ENCODE measurements around the gene AGPAT3.

Gene AGPAT3

DNA sequence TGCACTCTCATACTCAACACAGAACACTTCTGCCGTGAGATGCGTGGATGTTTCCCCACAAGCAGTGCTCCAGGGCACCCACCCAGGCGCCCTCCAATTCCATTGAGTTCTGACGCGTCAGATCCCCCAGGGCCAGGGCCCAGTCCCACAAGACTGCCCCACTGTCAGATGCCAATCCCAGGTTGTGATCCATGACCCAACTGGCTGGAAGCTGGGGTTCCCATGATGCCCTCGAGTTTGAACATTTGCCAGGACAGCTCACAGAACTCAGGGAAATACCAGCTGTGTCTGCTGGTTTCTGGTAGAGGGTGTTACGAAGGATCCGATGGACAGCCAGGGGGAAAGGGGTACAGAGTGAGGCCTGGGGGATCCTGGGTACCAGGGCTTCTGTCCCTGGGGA, 58.4 kb downstream of the AGPAT3 start:
- DNase-seq (ENCODE audit: low read depth), result no peak

DNA sequence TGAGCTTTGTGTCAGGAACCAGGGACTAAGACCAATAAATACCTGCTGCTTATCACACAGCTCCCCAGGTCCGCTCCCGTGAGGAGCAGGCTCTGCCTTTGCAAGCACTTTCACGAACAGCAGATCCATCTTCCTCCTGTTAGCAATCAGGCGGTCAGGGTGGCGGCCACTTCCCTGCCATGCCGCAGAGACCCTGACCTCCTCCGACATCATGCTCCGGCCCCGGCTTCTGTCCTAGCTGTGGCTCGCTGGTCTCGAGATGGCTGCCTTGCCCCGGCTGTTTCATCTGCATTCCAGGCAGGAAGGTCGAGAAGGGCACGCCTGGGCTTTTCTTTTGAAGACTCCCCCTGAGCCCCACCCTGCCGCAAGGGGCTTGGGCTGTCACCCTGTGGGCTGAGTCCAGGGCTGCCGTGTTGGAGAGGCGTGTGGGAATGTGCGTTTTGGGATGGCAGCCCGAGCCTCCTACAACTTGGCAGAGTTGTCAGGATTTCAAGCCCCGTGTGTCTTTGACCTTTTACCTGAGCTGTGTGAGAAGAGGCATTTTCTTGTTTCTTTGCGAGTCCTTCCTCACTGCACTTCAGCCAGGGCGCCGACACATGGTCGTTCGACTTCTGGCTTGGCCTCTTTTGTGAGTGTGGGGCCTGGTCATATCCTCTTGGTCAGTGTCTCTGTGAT, 59.5 kb downstream of the AGPAT3 start:
- DNase-seq (ENCODE audit: low read depth), result no peak

DNA sequence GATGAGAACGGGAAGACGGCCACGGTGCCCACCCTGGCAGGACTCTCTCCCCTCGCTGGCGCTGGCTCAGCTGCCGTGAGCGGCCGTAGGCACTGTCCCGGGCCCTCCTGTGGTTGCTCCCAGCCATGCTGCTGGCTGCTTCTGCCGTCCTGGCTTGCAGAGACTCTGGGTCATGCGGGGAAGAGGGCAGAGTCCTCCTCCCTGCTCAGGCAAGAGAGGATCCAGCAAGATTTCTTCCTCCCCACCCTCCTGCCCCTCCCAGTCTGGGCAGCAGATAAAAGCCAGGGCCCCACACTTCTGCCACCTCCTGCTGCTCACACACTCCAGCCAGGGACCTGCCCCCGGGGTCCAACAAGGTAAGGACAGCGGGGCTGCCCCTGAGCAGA, 60.1 kb downstream of the AGPAT3 start:
- no peak for DNase-seq (ENCODE audit: low read depth)

DNA sequence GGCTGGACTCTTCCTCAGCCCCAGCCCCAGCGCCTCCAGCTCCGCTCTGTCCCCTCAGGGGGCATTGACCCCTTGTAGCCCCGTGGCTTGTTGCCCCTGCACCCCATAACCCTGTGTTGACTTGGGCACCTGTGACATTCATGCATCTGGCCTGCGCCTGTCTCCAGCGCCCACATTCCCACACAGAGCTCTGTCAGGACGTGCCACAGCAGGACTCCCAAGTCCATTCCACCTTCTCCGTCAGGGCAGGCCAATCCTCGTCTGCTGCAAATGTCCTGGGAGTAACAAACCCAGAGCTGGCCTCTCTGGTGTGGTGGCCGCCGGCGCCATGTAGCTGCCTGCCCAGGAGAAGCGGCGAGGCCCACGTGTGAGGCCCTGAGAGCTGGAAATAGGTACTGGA, 60.6 kb downstream of the AGPAT3 start:
- DNase-seq (ENCODE audit: low read depth), result no peak

DNA sequence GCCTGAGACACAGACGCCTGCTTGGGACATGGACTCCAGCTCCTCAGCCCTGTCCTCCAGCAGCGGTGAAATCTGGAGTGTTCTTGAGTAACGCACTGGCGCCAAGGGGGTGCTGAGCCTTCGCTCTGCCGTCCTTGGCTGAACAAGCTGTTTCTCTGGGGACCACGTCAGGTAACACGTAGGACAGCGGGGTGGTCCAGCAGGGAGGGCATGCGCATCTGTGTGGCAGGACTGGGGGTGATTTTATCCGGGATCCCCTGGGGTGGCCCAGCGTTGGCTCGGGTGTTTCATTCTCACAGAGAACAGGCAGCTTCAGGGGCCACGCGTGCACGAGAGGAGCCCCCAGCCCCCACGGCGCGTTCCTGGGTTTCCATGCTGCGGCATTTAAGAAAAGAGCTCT, 61.2 kb downstream of the AGPAT3 start:
- DNase-seq (ENCODE audit: low read depth), result no peak

DNA sequence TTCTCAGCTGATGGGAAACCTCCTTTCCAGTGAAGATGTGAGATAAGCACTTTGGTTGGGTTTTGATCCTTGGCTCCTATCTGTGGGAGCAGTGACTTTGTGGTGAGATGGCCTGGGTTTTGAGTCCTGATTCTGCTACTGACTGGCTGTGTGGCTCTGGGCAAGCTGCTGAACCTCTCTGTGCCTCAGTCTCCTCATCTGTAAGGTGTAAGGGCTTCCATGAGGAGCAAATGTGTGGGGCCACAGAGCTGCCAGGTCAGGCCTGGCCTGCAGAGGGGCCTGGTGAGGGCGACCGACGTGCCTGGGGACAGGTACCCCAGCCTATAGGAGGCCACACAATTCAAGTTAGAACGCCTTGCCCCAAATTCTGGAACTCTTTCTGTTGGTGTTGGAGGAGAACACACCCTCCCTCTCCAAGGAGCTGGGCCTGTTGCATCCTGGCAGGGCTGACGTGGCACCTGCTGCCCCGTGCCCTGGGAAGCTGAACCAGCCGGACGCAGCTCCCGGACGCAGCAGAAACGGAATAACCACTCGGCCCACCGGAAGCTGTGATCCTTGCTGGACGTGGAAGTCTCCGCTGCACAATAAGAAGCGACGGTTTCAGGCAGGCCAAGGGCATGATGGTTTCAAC, 62.7 kb downstream of the AGPAT3 start:
- no peak for DNase-seq (ENCODE audit: low read depth)

DNA sequence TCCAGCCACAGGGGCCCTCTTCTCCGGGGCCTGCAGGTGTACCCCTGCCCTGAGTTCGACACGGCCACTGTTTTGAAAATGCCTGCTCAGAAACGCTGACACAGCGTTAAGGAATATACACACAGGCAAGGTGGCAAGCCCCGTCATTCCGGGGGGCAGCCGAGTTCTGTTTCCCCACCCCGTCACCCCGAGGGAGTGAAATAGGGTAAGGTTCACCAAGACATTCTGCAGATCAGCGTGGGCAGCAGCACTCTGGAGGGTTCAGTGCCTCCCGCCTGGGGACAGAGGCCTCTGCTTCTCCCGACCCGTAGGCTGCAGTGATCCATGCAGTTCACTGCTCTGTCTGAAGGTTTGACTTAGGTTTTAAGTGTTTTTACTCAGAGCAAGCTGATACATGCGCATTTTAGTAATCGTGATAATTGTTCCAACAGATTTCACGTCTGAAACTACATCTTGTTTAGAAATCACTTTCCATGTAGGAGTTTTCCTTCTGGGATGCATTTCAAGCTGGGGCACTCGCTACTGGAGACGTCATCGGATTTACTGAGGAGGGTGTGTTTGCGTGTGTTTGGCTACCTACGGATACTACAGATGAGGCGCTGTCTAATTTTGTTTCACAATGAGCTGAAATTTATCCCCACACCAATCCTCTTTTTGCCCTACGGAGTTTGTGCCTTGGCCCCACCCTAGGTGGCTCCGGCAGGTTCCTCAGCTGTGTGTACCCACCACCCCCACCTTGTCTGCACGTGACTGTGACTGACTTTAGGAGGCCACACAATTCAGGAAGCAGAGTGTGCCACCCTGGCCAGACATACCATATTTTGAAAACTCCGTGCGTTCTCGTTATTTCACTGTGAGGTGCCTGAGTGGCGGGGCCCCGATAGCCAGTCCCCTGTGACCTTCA, 63.5 kb downstream of the AGPAT3 start:
- DNase-seq (ENCODE audit: low read depth), result no peak

DNA sequence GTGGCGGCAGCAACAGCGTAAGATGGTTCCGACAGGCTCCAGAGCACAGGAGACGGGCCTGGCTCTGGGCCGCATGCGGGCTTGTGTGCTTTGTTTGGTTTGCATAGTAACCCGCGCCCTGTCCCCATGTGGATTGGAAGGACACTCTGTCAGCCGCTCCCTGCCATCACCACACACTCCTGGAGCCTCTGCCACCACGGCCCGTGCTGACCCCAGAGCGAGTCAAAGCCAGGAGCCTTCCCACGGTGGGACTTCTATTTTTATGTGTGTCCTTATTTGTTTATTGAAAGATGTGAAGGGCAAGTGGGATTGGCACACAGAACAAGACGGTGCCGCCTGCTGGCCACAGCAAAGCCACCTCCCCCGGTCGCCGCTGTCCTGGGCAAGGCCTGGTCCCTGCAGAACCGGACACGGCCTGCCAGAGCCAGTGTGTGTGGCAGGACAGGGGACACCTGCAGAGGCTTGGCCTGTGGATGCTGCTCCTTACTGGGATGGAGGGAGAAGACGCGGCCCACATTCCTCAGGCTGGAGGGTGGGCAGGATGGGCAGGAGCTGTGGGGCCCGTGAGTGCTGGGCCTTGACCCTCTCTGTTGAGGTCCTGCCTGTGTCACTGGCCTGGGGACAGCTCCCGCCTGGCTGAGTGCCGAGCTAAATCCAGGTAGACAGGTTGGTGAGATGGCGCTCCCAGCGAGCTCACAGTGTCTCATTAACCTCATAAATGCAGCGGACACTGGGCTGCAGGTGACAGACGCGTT, 64.4 kb downstream of the AGPAT3 start:
- no peak for DNase-seq (ENCODE audit: low read depth)

DNA sequence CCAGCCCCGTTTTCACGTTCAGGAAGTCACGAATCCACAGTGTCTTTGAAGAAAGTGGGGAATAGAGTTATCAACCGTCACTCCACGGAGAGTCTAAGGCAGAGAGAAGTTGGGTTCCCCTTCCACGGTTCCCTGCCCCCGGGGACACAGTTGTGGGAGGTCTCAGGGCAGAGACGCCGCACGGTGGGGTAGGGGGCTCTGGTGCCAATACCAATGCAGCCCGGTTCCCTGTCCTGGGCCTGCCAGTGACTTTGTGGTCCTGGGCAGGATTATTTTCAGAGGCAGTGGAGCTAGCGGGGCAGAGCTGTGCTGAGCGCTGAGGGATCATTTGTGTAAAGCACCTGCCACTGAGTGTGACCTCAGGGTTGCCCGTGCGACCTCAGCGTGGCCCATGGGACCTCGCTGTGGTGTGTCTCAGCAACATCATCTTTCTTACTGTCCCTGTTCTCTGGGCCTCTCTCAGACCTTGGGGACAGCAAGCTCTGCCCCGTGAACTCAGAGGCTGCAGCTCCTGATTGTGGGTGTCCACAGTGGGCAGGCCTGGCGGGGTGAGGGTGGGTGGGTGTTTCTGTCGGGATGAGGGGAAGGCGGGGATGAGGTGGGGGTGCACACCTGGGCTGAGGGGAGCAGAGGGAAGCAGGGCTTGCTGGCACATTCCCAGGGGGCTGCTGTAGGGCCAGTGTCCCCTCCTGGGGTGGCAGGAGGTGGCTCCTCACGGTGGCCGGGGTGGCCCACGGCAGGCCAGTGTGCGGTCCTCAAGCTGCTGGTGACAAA, 65.2 kb downstream of the AGPAT3 start:
- DNase-seq (ENCODE audit: low read depth), result no peak

DNA sequence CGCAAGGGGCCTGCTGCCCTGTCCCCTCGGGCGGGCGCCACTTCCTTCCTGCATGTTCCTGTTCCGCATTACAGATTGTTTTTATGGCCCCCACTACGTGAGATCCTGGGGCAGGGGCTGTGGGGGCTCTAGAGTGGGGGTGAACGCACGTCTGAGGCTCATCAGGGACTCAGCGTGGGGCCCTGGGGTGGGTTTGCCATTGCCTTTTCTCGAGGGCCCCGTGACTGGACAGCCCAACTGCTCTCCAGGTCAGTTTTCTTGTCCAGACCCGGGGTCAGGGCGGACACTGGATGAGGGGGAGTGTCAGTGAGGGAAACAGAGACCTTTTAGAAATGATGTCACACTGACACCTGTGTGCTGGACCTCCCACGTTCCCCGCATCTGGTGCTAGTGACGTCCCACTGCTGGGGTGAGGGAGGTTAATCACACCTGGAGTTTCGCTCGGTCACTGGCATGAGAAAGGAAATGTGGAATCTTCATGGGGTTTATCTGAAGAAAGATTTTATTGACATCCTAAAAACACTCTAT, 65.9 kb downstream of the AGPAT3 start:
- no peak for DNase-seq (ENCODE audit: low read depth)

DNA sequence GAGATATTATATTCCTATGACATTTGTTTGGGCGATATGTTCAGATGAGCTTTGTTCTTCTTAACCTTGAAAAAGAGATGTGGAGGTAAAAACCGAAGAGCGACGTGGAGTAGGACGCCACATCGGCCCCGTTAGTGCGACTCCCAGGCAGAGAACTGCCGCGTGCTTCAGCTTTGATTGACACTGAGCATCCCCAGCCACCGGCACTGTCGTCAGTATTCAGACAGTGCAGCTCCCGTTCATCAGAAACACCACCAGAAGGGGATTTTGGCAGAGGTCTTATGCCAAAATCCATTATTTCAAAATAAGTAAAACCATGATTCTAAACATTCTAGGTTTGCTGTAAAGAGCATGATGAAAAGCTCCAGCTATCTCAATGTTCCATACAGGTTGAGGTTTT, 66.5 kb downstream of the AGPAT3 start:
- DNase-seq (ENCODE audit: low read depth), result no peak

DNA sequence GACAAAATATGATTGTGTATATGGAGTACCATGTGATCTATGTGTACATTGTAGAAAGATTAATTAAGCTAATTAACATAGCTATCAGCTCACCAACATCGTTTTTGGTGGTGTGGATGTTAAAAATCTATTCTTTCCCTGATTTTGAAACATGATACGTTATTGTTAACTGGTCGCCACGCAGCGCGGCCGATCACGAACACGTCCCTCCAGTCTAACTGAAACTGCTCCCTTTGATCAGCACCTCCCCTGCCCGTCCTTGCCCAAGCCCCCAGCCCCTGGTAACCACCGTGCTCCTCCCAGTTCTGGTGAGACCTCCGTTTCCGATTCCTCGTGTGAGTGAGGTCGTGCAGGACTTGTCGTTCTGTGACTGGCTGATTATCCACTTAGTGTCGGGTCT, 67.0 kb downstream of the AGPAT3 start:
- no peak for DNase-seq (ENCODE audit: low read depth)

DNA sequence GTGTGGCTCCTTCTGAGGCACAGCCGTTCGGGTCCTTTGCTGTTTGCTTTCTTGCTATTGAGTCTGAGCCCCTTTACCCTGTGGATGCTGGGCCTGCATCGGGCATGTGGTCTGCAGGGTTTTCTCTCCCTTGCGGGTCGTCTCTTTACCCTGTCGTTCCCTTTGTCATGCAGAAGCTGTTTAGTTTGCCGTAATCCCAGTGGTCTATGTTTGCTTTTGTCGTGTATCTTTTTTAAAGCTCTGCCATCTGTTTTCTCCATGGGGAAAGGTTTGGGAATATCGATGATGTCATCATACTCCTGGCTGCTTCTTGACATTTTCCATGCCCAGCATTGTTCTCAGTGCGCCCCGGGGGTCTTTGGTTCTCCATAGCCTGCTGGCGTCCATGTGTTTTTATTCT, 68.2 kb downstream of the AGPAT3 start:
- no peak for DNase-seq (ENCODE audit: low read depth)

DNA sequence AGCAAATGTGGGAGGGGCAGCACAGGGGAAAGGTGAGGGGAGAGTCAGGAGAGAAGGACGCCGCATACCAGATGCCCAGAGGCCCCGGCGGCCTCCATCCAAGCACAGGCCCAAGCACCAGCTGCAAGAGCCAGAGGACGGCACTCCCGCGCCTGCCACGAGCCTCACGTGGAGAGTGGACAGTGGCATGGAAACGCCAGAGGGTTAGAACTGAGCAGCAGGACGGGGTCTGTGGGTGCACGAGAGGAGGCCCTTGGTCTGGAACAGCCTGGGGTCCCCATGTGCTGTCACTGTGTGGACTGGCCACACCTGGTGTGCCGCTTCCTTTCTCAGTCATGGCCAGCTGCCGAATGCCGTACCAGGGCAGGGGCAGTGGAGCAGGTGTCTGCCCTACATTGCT, 68.7 kb downstream of the AGPAT3 start:
- DNase-seq (ENCODE audit: low read depth), result no peak

DNA sequence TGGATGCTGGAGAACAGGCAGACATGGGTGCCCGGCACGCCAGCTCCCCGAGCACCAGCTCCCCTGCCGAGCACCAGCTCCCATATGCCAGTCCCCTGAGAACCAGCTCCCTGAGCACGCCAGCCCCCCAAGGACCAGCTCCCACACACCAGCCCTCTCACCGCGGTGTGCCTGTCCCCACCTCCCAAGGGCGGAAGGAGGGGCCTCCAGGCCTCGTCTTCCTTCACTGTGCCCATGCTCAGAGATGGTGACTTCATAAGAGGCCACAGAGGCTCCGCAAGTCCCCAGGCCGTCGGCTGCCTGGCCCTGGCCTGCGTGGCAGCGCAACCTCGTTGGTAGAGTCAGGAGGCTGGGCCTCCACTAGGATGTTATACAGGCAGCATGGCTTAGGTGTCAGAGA, 69.1 kb downstream of the AGPAT3 start:
- no peak for DNase-seq (ENCODE audit: low read depth)

DNA sequence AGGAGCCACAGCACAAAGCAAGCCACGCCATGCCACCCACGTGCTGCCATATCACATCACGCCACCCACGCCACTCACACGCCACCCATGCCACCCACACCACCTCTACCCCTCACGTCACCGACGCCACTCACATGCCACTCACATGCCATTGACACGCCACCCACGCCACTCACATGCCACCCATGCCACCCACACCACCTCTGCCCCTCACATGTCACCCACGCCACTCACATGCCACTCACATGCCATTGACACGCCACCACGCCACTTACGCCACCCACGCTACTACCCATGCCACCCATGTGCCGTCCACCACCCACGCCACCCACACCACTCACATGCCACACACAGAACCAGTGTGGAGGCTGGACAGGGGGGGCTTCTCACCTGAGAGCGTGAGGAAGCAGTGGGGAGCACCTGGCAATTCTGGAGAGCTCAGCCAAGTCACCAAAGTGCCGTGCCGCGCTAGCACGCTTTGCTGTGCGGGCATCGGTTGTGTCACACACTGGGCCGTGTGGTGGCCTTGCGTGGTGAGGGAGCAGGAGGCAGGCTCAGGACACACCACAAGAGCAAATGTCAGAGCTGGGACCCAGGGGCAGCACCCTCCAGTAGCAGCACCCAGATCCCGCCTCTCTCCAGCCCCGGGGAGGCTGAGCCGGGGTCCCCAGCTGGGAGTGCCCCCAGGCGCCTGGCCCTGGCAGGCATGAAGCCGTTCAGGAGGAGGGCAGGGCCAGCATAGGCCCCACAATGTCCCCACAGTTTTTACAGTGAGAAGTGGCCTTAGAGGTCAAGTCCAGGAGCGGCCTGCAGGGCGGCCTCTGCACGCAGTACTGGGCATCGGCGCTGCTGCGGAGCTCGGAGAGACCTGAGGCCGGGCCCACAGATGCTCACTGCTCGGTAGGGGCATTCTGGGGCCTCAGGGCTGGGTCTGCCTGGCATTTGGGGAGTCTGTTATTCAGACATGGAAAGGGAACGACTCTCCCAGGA, 70.0 kb downstream of the AGPAT3 start:
- DNase-seq (ENCODE audit: low read depth), result no peak

DNA sequence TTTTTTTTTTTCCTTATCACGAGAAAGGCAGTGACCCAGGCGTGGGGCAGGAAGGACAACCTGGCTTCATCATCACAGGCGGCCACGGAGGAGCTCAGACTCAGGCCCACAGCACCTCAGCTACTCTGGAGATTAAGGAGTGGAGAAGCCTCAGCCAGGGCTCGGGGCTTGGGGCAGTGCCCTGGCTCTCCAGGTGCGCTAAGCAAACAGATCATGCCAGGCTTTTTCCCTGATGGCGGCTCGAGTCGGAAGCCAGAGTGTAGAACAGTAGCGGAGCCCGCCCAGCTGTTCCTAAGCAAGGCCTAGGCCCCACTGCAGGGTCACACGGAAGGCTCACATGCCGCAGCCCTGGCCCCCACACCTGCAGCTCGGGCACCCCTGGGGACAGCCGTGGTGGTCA, 70.7 kb downstream of the AGPAT3 start:
- DNase-seq (ENCODE audit: low read depth), result no peak

DNA sequence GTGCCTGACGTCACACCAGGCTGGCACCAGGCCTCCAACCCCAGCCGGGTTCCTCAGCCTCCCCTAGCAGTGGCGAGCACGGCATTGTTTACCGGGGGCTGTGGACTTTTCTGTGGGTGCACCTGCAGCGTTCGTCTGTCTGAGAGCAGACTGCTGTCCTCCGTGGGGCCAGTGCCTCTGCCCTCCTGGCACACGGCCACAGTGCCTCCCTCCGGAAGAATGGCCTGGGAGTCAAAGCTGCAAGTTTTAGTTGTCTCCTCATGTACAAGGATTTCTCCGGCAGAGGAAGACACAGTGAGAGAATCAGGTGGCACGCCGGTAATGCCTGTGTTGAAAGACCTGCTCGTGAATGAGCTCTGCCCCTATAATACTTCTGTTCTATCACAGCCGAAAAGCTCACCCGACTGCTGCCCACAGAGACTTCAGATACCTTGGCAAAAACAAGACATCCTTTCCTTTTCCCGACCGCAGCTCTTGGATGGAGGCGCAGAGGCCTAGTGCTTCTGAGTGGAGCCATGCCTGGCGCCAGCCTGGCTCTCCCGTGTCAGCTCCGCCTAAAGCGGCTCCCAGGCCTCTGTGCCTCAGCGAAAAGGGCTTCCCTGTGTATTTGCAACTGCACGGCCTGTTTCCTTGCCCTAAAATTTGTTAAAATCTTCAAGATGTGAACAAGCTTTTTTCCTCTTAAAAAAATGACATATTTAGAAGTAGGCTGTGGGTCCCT, 71.4 kb downstream of the AGPAT3 start:
- no peak for DNase-seq (ENCODE audit: low read depth)

DNA sequence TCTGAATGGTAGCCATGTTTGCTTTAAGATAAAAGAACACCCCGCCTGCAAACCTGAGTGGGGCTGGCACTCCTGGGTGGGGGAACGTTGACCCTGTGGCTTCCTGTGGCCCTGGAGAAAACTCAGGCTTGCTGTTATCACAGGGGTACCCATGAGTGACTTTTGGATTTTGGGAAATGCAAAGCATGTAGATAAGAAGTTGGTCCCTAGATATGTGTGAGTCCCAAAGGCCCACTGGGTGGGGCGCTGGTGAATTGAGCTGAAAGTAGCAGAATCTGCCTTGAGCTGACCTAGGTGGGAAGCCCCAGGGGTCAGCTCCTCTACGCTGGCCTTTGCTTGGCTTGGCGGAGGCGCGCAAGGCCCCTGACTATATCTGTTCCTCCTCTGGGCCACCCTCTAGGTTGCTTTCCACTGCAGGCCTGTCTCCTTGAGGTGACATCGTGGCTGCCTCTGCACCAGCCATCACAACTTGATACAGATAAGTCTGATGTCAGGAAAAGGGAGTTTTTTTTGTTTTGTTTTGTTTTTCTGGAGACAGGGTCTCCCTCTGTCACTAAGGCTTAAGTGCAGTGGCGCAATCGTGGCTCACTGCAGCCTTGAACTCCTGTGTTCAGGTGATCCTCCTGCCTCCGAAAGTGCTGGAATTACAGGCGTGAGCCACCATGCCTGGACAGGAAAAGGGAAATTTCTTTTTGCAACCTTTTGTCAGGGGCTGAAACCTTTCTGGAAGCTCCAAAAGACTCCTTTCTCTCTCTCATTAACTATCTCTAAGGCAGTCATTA, 72.2 kb downstream of the AGPAT3 start:
- no peak for DNase-seq (ENCODE audit: low read depth)

Measured in ELR (cell line).